PC-3 (cell line): ENCODE data around the gene IPO9. TPM values are rescaled to one million over a fixed set of nuclear protein-coding genes. Genes with fewer than 3 reads are reported as not detected.

Experiments used
- ATAC-seq: fragments of 200-7000 bp; cut with Tn5 transposase; 2 replicates; pipeline ENCODE4 v1.9.1; 2020; ENCODE audit warnings: mild to moderate bottlenecking, moderate library complexity
- BruUV-seq: library from RNA; stranded (reverse); fragments of 400-500 nt; replicated peaks from 2 replicates; lab custom pipeline; 2021; lab: Mats Ljungman, UMichigan
- CTCF ChIA-PET: fragments of 300-600 bp; sonication (Branson Sonifier 250); formaldehyde crosslinking; loops from one replicate; lab custom pipeline; 2022; ENCODE audit warnings: antibody characterized with exemption; lab: Charles Lee
- POLR2A ChIA-PET: fragments of 300-600 bp; sonication (Branson Sonifier 250); formaldehyde crosslinking; loops from one replicate; lab custom pipeline; 2022; ENCODE audit warnings: antibody characterized with exemption; ENCODE audit not compliant: unreplicated experiment; lab: Charles Lee
- DNase-seq: peaks from one replicate; pipeline ENCODE4 v3.0.0-alpha.2; 2015
- H2AFZ ChIP-seq: fragments of 300-600 bp; sonication (generic); 2 replicates; pipeline ENCODE4 v1.6.0; 2016; ENCODE audit warnings: antibody characterized with exemption, low read length
- H3F3A ChIP-seq: fragments of 300-600 bp; sonication (generic); one replicate; pipeline ENCODE4 v1.6.0; 2017; ENCODE audit warnings: antibody characterized with exemption, low read length, control low read depth, mild to moderate bottlenecking; ENCODE audit not compliant: unreplicated experiment
- H3K27ac ChIP-seq: fragments of 300-600 bp; sonication (generic); 2 replicates; pipeline ENCODE4 v1.5.1; 2016; ENCODE audit warnings: mild to moderate bottlenecking, low read length
- H3K27me3 ChIP-seq: fragments of 300-600 bp; sonication (generic); 2 replicates; pipeline ENCODE4 v1.6.1; 2016; ENCODE audit warnings: low read length, mixed read lengths
- H3K36me3 ChIP-seq: fragments of 300-600 bp; sonication (generic); 2 replicates; pipeline ENCODE4 v1.6.1; 2016; ENCODE audit warnings: low read depth, mixed run types, low read length, mixed read lengths
- H3K4me1 ChIP-seq: fragments of 300-600 bp; sonication (generic); 2 replicates; pipeline ENCODE4 v1.5.1; 2016; ENCODE audit warnings: low read length; ENCODE audit not compliant: insufficient read depth
- H3K4me2 ChIP-seq: fragments of 300-600 bp; sonication (generic); 2 replicates; pipeline ENCODE4 v1.6.0; 2016; ENCODE audit warnings: low read length
- H3K4me3 ChIP-seq: fragments of 300-600 bp; sonication (generic); 2 replicates; pipeline ENCODE4 v1.5.1; 2016; ENCODE audit warnings: mild to moderate bottlenecking, low read length, mixed read lengths
- H3K79me2 ChIP-seq: fragments of 300-600 bp; sonication (generic); 2 replicates; pipeline ENCODE4 v1.6.1; 2017; ENCODE audit warnings: low read length, mixed read lengths
- H3K9ac ChIP-seq: fragments of 300-600 bp; sonication (generic); 2 replicates; pipeline ENCODE4 v1.6.0; 2016; ENCODE audit warnings: mild to moderate bottlenecking, low read length
- H3K9me2 ChIP-seq: fragments of 300-600 bp; sonication (generic); replicated peaks from 2 replicates; pipeline ENCODE4 v1.6.1; 2016; ENCODE audit warnings: mixed run types, low read length, mixed read lengths
- H3K9me3 ChIP-seq: fragments of 300-600 bp; sonication (generic); 2 replicates; pipeline ENCODE4 v1.6.1; 2016; ENCODE audit warnings: low read length, mixed read lengths
- H4K20me1 ChIP-seq: fragments of 300-600 bp; sonication (generic); 2 replicates; pipeline ENCODE4 v1.6.1; 2016; ENCODE audit warnings: low read length, mixed read lengths
- CTCF ChIP-seq: fragments of 300-600 bp; sonication (generic); conservative IDR thresholded peaks from 2 replicates; pipeline ENCODE4 v1.5.1; 2017; ENCODE audit warnings: antibody characterized with exemption, low read depth, mild to moderate bottlenecking, low read length
- EZH2 ChIP-seq: fragments of 300-600 bp; sonication (generic); IDR thresholded peaks from one replicate; pipeline ENCODE4 v1.6.1; 2017; ENCODE audit warnings: antibody characterized with exemption, mild to moderate bottlenecking, low read length; ENCODE audit not compliant: unreplicated experiment
- EZH2phosphoT487 ChIP-seq: fragments of 300-600 bp; sonication (generic); IDR thresholded peaks from 2 replicates; pipeline ENCODE4 v1.6.1; 2018; ENCODE audit warnings: mild to moderate bottlenecking, antibody characterized with exemption, low read length, borderline replicate concordance
- intact Hi-C: fragments of 100-400 bp; cut with micrococcal nuclease; formaldehyde crosslinking; loops from 2 replicates; pipeline ENCODE4 v1.9.0; 2023
- total RNA-seq: library from RNA; depleted of rRNA; stranded (reverse); fragments of >200 nt; gene quantifications from 2 replicates; pipeline ENCODE4 v1.2.3, GENCODE V29; 2014

IPO9 gene
- total RNA-seq, 1 experiment from 2014 or later = 21.6 TPM

DNA sequence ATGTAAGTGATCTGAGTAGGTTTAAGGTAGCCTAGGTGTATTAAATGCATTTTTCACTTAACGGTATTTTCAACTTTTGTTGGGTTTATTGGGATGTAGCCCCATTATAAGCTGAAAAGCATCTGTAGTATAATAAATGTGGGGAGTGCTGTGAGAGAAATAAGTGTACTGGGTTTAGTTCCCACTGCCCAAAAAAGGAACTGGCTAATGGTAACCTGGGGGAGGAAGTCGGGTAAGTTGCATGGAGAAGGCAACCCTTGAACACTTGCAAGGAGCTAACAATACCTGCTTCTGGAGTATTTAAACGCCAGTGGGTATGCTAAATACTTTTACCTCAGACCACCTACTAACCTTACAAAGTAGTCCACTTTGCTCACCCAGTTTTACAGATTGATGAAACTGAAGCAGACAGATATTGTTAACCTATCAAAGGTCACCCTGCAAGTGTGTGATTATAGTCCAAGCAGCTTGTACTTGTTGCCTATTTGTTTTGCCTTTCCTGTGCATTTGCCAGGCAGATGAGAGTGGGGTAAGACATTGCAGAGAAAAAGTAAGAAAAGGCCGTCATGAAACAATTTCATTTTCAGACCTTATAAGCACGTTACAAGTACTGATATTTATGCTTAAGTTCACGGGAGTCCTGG is 52.1 kb downstream of the IPO9 start:
- no peaks in the 10 kb centered on the region for H3F3A ChIP-seq
- ChIA-PET POLR2A (no interaction called here), CTCF (no interaction called here)
- no peak overlapping the region for H3K27ac ChIP-seq
- H3K4me3 ChIP-seq = no peak overlapping the region
- H3K4me1 ChIP-seq = peaks cover 43% of the 10 kb centered on the region
- H3K9ac ChIP-seq = no peak overlapping the region
- ATAC-seq (no peak), DNase-seq (no peak)
- no peaks in the 10 kb centered on the region for H3K36me3 ChIP-seq
- H3K4me2 ChIP-seq = no peak overlapping the region
- TF ChIP-seq EZH2 (no peak), EZH2phosphoT487 (no peak), CTCF (no peak)
- no TSS peak for BruUV-seq
- H3K27me3 ChIP-seq = no peaks in the 10 kb centered on the region
- no peaks in the 10 kb centered on the region for H3K9me2 ChIP-seq
- no peaks in the 10 kb centered on the region for H3K9me3 ChIP-seq
- H4K20me1 ChIP-seq = no peaks in the 10 kb centered on the region
- H2AFZ ChIP-seq = no peak overlapping the region
- no peaks in the 10 kb centered on the region for H3K79me2 ChIP-seq
- intact Hi-C loops = no loop called here

DNA sequence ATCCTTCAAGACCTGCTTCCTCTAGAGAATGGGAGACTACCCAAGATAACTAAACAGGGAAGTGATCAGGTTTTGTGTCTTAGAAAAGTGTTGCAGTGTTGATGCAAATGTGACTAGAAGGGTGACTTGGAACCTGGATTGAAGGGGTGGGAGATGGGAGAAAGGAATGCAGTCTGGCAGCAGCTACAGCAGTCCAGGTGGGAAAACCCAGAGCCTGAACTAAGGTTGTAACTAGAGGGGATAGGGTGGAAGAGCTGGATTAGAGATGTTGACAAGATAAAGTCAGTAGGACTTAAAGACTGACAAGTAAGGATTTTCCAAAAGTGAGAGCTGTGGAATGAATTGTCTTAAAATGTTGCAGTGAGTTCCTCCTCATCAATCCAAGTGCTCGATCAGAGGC is 52.7 kb downstream of the IPO9 start:
- no TSS peak for BruUV-seq
- CTCF ChIA-PET = no interaction called here
- no peak for DNase-seq
- no peak for ATAC-seq
- H3K9me2 ChIP-seq = no peaks in the 10 kb centered on the region
- intact Hi-C loops = no loop called here
- no peaks in the 10 kb centered on the region for H3F3A ChIP-seq
- H3K9ac ChIP-seq = no peak overlapping the region
- no peaks in the 10 kb centered on the region for H4K20me1 ChIP-seq
- no peaks in the 10 kb centered on the region for H3K9me3 ChIP-seq
- no peaks in the 10 kb centered on the region for H3K79me2 ChIP-seq
- peaks cover 43% of the 10 kb centered on the region for H3K4me1 ChIP-seq
- H3K27ac ChIP-seq = no peak overlapping the region
- no peak overlapping the region for H3K4me2 ChIP-seq
- H3K36me3 ChIP-seq = no peaks in the 10 kb centered on the region
- TF ChIP-seq EZH2phosphoT487 (no peak), EZH2 (no peak), CTCF (no peak)
- POLR2A ChIA-PET = no interaction called here
- H3K27me3 ChIP-seq = no peaks in the 10 kb centered on the region
- H3K4me3 ChIP-seq = no peak overlapping the region
- no peak overlapping the region for H2AFZ ChIP-seq

DNA sequence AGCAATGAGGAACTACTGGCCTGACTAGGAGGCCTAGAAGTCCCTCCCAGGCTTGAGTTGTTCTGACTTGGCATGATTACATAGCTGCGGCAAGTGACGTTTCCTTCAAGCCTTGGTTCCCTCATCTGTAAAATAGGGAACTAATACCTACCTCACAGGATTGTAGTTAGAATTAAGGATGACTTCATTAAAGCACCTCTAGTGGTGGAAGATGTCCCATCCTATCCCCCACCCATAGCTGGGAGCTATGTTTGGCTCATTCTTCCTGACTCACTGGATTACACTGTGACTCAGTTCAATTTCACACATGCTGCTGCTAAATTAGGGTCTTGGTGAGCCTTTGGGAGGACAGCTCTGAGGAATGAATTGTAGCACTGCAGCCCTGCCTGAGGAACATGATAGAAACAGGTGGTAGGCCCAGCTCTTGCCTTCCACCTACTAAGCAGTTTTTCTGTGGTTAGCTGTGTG is 53.7 kb downstream of the IPO9 start:
- TF ChIP-seq EZH2 (no peak), CTCF (peak; percentile 23; the same call in 1 of the 2 replicates)
- Histone ChIP-seq H3K4me3 (no peak overlapping the region), H3K27ac (peak overlapping the region; percentile 82), H3F3A (no peaks in the 10 kb centered on the region), H3K4me2 (peak overlapping the region; percentile 66), H3K9ac (peak overlapping the region; percentile 36), H3K4me1 (peaks cover 43% of the 10 kb centered on the region), H3K9me3 (no peaks in the 10 kb centered on the region), H3K79me2 (no peaks in the 10 kb centered on the region), H4K20me1 (no peaks in the 10 kb centered on the region), H2AFZ (no peak overlapping the region), H3K36me3 (no peaks in the 10 kb centered on the region), H3K9me2 (no peaks in the 10 kb centered on the region), H3K27me3 (no peaks in the 10 kb centered on the region)
- ATAC-seq = peak; percentile 75
- BruUV-seq = no TSS peak
- DNase-seq = peak; percentile 85
- ChIA-PET POLR2A (interaction anchor here (0.6 kb wide), 1 partner anchor 59 kb away, joined by 3 read pairs; no protein-coding TSS in a partner anchor), CTCF (interaction anchor here (0.5 to 0.8 kb wide), 2 partner anchors 13 to 55 kb away, joined by 3 to 5 read pairs; no protein-coding TSS in a partner anchor)
- intact Hi-C loops = no loop called here
